Stomach (tissue), 9 donors: ENCODE measurements around the gene RBM47. TPM values are rescaled to one million over a fixed set of nuclear protein-coding genes. Genes with fewer than 3 reads are reported as not detected.
A peak's percentile ranks its signal among the peaks of the same experiment; 100 is the strongest.
"Not testable (repeated sequence)": the region's sequence is repeated elsewhere in the genome, so short reads cannot be mapped to it uniquely, and the experiment has no call there.

Experiments used
- DNase-seq, 2 donors: peaks; one replicate each; pipeline versions ENCODE4 v3.0.0 to v3.0.0-alpha.2; 2013 to 2019
- H3K27ac ChIP-seq, 5 donors: fragments of 200-600 bp in 4 of 5; sonication (generic) in 4 of 5; one replicate each; pipeline ENCODE4 v1.5.1; 2013 to 2019; ENCODE audit warnings: mild to moderate bottlenecking in 1 of 5, moderate library complexity in 1 of 5
- H3K27me3 ChIP-seq, 3 donors: fragments of 200-600 bp; sonication (generic); one replicate each; pipeline ENCODE4 v1.5.1; 2017 to 2019; ENCODE audit warnings: mixed run types in 1 of 3
- H3K36me3 ChIP-seq, 4 donors: fragments of 200-600 bp; sonication (generic); 1 replicate in 3 of 4; 2 replicates in 1 of 4; pipeline ENCODE4 v1.5.1; 2016 to 2019
- H3K4me1 ChIP-seq, 4 donors: fragments of 200-600 bp; sonication (generic); one replicate each; pipeline ENCODE4 v1.5.1; 2016 to 2019
- H3K4me3 ChIP-seq, 4 donors: fragments of 200-600 bp; sonication (generic) in 3 of 4; one replicate each; pipeline ENCODE4 v1.5.1; 2016 to 2019; ENCODE audit warnings: mild to moderate bottlenecking in 1 of 4
- H3K9me3 ChIP-seq, 4 donors: fragments of 200-600 bp; sonication (generic); one replicate each; pipeline ENCODE4 v1.5.1; 2016 to 2019
- CTCF ChIP-seq, 7 experiments: fragments of 450-650 bp in 4 of 7; fragments of 200-600 bp in 3 of 7; sonication (generic) in 3 of 7; IDR thresholded peaks; one replicate each; pipeline ENCODE4 v1.5.1; 2016 to 2019; ENCODE audit warnings: antibody characterized with exemption in 7 of 7, control low read depth in 2 of 7, mild to moderate bottlenecking in 1 of 7
- EP300 ChIP-seq: sonication (generic); formaldehyde crosslinking; IDR thresholded peaks from one replicate; pipeline ENCODE4 v1.6.1; 2017; ENCODE audit warnings: antibody characterized with exemption
- POLR2A ChIP-seq, 4 donors: fragments of 450-650 bp; IDR thresholded peaks; one replicate each; pipeline ENCODE4 v1.6.1; 2016; ENCODE audit warnings: antibody characterized with exemption in 4 of 4, control low read depth in 2 of 4, mild to moderate bottlenecking in 1 of 4, moderate library complexity in 1 of 4
- POLR2AphosphoS5 ChIP-seq, 3 donors: sonication (generic); formaldehyde crosslinking; IDR thresholded peaks; one replicate each; pipeline ENCODE4 v1.6.1; 2016; ENCODE audit warnings: antibody characterized with exemption in 3 of 3
- WGBS, 5 donors: extraction: QIAGEN DNeasy Blood & Tissue Kit in 3 of 5; methylation state at CpG; one replicate each; pipeline versions ENCODE4 v1.1.5 to v1.1.7; 2013 to 2018; 5-methylcytosine and 5-hydroxymethylcytosine counted together
- intact Hi-C: fragments of 100-400 bp; cut with DNase I; formaldehyde crosslinking; loops from one replicate; pipeline ENCODE4 v1.15.1; 2023; ENCODE audit warnings: low total_unique reads
- polyA plus RNA-seq, 3 donors: library from polyadenylated mRNA; stranded (reverse); fragments of 200-250 nt; gene quantifications; one replicate each; pipeline ENCODE4 v1.2.3, GENCODE V29; 2013
- total RNA-seq, 5 donors: library from RNA; depleted of rRNA; stranded (reverse); fragments of >200 nt; gene quantifications; one replicate each; pipeline versions ENCODE4 v1.1.0 to v1.2.3, GENCODE V29; 2014 to 2016
- donor health status: healthy with polysubstance abuse.
- donor health status: Bipolar disorder and iron deficiency.
- donor health status: healthy.

The RBM47 gene
- total and polyA plus RNA-seq, 8 donors, result 18.5 to 448 (median 160) TPM

GRCh38 chr4:40548256-40548655 is 81.4 kb downstream of the RBM47 start:
- Histone ChIP-seq H3K4me1 (peaks cover 27 to 64% (median 33%) of the 10 kb centered on the region in 4 donors), H3K27ac (peak overlapping the region; percentile 72 to 83 (median 78)), H3K4me3 (no peak overlapping the region), H3K27me3 (no peaks in the 10 kb centered on the region), H3K36me3 (peaks cover 0 to under 1% (median 0%) of the 10 kb centered on the region in 4 donors), H3K9me3 (no peaks in the 10 kb centered on the region)
- TF ChIP-seq CTCF (IDR thresholded peaks at IDR 0.05), result no peak
- TF ChIP-seq POLR2AphosphoS5 (IDR thresholded peaks at IDR 0.05), result no peak
- TF ChIP-seq EP300, result no peak
- no peak for TF ChIP-seq POLR2A (IDR thresholded peaks at IDR 0.05)
- no peak for DNase-seq
- whole genome bisulfite sequencing, 5 donors, result 67 to 76% (median 73%) methylated on average over 11 of the region's 11 CpGs
- intact Hi-C loops, result no loop called here

- no peak for TF ChIP-seq POLR2A (IDR thresholded peaks at IDR 0.05)
- Histone ChIP-seq H3K36me3 (peaks cover 0 to 6% (median 0%) of the 10 kb centered on the region in 4 donors), H3K27me3 (no peaks in the 10 kb centered on the region), H3K27ac (peak overlapping the region; percentile 72 to 83 (median 78)), H3K9me3 (no peaks in the 10 kb centered on the region), H3K4me1 (peaks cover 22 to 59% (median 31%) of the 10 kb centered on the region in 4 donors), H3K4me3 (no peak overlapping the region)
- DNase-seq, result no peak
- 82 to 94% (median 88%) methylated on average over 2 of the region's 2 CpGs for WGBS, 5 donors
- intact Hi-C loops, result no loop called here
Observed at GRCh38 chr4:40547789-40548132, 81.9 kb downstream of the RBM47 start.

- Histone ChIP-seq H3K27me3 (no peaks in the 10 kb centered on the region), H3K4me3 (no peak overlapping the region), H3K9me3 (no peaks in the 10 kb centered on the region), H3K27ac (peak overlapping the region; percentile 72 to 83 (median 81)), H3K36me3 (peaks cover 0 to 6% (median 0%) of the 10 kb centered on the region in 4 donors), H3K4me1 (peaks cover 18 to 53% (median 30%) of the 10 kb centered on the region in 4 donors)
- TF ChIP-seq POLR2AphosphoS5 (IDR thresholded peaks at IDR 0.05) (no peak), POLR2A (IDR thresholded peaks at IDR 0.05) (no peak), CTCF (IDR thresholded peaks at IDR 0.05) (no peak), EP300 (no peak)
- DNase-seq, result no peak
- 75 to 92% (median 84%) methylated on average over 4 of the region's 4 CpGs for WGBS, 5 donors
- intact Hi-C loops, result no loop called here
Observed at GRCh38 chr4:40546969-40547788, 82.5 kb downstream of the RBM47 start.

GRCh38 chr4:40546506-40546905 is 83.2 kb downstream of the RBM47 start:
- 33 to 65% (median 45%) methylated on average over 4 of the region's 4 CpGs for WGBS, 5 donors
- Histone ChIP-seq H3K27me3 (no peaks in the 10 kb centered on the region), H3K9me3 (no peaks in the 10 kb centered on the region), H3K4me1 (peaks cover 14 to 46% (median 30%) of the 10 kb centered on the region in 4 donors), H3K27ac (peak overlapping the region; percentile 72 to 83 (median 81)), H3K4me3 (no peak overlapping the region), H3K36me3 (peaks cover 0 to 6% (median 0%) of the 10 kb centered on the region in 4 donors)
- peak in 2 of 3 donors; percentile 54 to 80 for TF ChIP-seq POLR2AphosphoS5 (IDR thresholded peaks at IDR 0.05)
- TF ChIP-seq POLR2A (IDR thresholded peaks at IDR 0.05), result no peak
- TF ChIP-seq CTCF (IDR thresholded peaks at IDR 0.05), result no peak
- DNase-seq, result peak; percentile 75 to 91
- intact Hi-C loops, result no loop called here

- H3K36me3 ChIP-seq, H3K27me3 ChIP-seq, H3K4me3 ChIP-seq, H3K9me3 ChIP-seq, intact Hi-C loops, DNase-seq: not testable (repeated sequence)
- peak overlapping the region; percentile 34 to 83 (median 78) for H3K27ac ChIP-seq
- peaks cover 9 to 43% (median 27%) of the 10 kb centered on the region in 4 donors for H3K4me1 ChIP-seq
- 89 to 99% (median 96%) methylated on average over 6 of the region's 6 CpGs for WGBS, 5 donors
Observed at GRCh38 chr4:40545487-40545886, 84.2 kb downstream of the RBM47 start.
